IPS-20b (cell line): ENCODE results near the gene IFNL4.
"Not testable (repeated sequence)": the region's sequence is repeated elsewhere in the genome, so short reads cannot be mapped to it uniquely, and the experiment has no call there.

Experiments
- H3K27ac ChIP-seq: one replicate; pipeline ENCODE4 v1.5.1; 2013; ENCODE audit warnings: low read length
- H3K27me3 ChIP-seq: 2 replicates; pipeline ENCODE4 v1.6.1; 2013; ENCODE audit warnings: mild to moderate bottlenecking, low read length, inconsistent platforms; ENCODE audit not compliant: insufficient read depth
- H3K36me3 ChIP-seq: 2 replicates; pipeline ENCODE4 v1.6.1; 2013; ENCODE audit warnings: low read depth, mild to moderate bottlenecking, inconsistent platforms, low read length, moderate library complexity; ENCODE audit not compliant: insufficient read depth
- H3K4me1 ChIP-seq: 2 replicates; pipeline ENCODE4 v1.6.1; 2013; ENCODE audit warnings: mild to moderate bottlenecking, control low read depth, inconsistent platforms, low read length, moderate library complexity; ENCODE audit not compliant: insufficient read depth
- H3K4me3 ChIP-seq: 2 replicates; pipeline ENCODE4 v1.5.1; 2013; ENCODE audit warnings: mild to moderate bottlenecking, low read length, inconsistent platforms
- H3K9ac ChIP-seq: 2 replicates; pipeline ENCODE4 v1.6.1; 2013; ENCODE audit warnings: low read depth, mild to moderate bottlenecking, inconsistent platforms, low read length, moderate library complexity
- H3K9me3 ChIP-seq: 2 replicates; pipeline ENCODE4 v1.6.1; 2013; ENCODE audit warnings: mild to moderate bottlenecking, low read depth, low read length, inconsistent platforms; ENCODE audit not compliant: insufficient read depth

The IFNL4 gene

DNA sequence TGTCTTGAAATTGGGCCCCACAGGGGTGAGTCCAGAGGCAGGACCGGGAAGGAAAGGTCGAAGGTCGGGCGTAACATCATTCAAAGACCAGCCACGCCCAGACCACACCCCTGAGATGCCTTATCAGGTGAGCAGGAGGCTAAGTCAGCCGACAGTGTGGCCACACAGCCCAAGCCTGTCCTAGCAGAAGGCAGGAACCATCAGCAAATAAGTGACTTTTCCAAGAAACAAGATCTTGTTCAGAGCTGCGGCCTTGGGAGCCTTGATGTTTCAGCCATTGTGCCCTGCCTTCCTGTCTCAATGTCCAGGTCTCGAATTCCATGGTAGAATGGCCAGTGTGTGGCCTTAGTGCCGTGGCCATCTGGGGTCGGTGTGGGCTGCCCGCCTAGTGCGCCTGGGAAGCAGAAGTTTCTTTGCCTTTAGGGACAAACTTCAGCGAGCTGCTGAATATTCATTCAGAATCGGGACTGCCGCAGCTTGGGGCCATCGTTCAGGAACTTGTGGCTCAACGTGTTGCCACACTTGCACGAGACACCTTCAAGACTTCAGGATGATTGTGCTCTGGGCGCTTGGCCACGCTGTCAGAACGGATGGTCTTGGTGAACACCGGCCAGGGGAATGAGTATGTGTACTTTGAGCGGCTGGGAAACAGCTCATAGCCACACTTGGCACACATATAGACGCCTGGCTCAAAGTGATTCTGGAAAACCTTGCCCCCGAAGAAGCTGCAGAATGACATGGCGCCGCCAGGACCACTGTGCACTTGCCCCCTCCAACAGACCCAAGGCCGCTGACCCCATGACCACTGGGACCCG, 6.1 kb upstream of the IFNL4 start:
- H3K27ac ChIP-seq, result no peak overlapping the region
- H3K36me3 ChIP-seq, result no peaks in the 10 kb centered on the region
- H3K9ac ChIP-seq, result no peak overlapping the region
- no peak overlapping the region for H3K4me3 ChIP-seq
- H3K4me1 ChIP-seq, result no peaks in the 10 kb centered on the region
- H3K9me3 ChIP-seq, result no peaks in the 10 kb centered on the region
- H3K27me3 ChIP-seq, result peaks cover 53% of the 10 kb centered on the region

GRCh38 chr19:39253374-39254149, 4.9 kb upstream of the IFNL4 start:
- Histone ChIP-seq H3K27me3 (peaks cover 60% of the 10 kb centered on the region), H3K4me3 (no peak overlapping the region), H3K9me3 (no peaks in the 10 kb centered on the region), H3K9ac (no peak overlapping the region), H3K36me3 (no peaks in the 10 kb centered on the region), H3K27ac (no peak overlapping the region), H3K4me1 (no peaks in the 10 kb centered on the region)

GRCh38 chr19:39252458-39252857, 3.8 kb upstream of the IFNL4 start:
- Histone ChIP-seq H3K4me1 (no peaks in the 10 kb centered on the region), H3K9ac (no peak overlapping the region), H3K9me3 (no peaks in the 10 kb centered on the region), H3K27ac (no peak overlapping the region), H3K4me3 (no peak overlapping the region), H3K27me3 (peaks cover 71% of the 10 kb centered on the region), H3K36me3 (no peaks in the 10 kb centered on the region)

DNA sequence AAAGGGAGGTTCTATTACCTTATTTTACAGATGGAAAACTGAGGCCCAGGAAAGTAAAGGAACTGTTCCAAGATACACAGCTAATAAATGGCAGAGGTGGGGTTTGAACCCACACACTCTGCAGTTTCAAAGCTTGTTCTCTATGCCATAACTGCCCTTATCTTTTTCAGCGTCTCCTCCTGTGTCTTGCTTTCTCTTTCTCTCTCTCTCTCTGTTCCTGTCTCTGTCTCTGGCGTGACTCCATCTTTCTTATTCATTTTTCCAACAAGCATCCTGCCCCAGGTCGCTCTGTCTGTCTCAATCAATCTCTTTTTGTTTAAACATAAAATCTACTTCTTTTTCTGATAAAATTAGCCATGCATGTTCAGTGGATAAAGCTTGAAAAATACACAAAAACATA, 3.2 kb upstream of the IFNL4 start:
- peaks cover 78% of the 10 kb centered on the region for H3K27me3 ChIP-seq
- H3K27ac ChIP-seq, result no peak overlapping the region
- no peak overlapping the region for H3K9ac ChIP-seq
- H3K36me3 ChIP-seq, result no peaks in the 10 kb centered on the region
- H3K9me3 ChIP-seq, result no peaks in the 10 kb centered on the region
- no peak overlapping the region for H3K4me3 ChIP-seq
- H3K4me1 ChIP-seq, result no peaks in the 10 kb centered on the region

- peaks cover 77% of the 10 kb centered on the region for H3K27me3 ChIP-seq
- no peaks in the 10 kb centered on the region for H3K9me3 ChIP-seq
- no peaks in the 10 kb centered on the region for H3K36me3 ChIP-seq
- H3K4me3 ChIP-seq, result no peak overlapping the region
- H3K27ac ChIP-seq, result no peak overlapping the region
- H3K4me1 ChIP-seq, result no peaks in the 10 kb centered on the region
- no peak overlapping the region for H3K9ac ChIP-seq
These were observed 2.4 kb upstream of the IFNL4 start for GRCh38 chr19:39251081-39251480.

DNA sequence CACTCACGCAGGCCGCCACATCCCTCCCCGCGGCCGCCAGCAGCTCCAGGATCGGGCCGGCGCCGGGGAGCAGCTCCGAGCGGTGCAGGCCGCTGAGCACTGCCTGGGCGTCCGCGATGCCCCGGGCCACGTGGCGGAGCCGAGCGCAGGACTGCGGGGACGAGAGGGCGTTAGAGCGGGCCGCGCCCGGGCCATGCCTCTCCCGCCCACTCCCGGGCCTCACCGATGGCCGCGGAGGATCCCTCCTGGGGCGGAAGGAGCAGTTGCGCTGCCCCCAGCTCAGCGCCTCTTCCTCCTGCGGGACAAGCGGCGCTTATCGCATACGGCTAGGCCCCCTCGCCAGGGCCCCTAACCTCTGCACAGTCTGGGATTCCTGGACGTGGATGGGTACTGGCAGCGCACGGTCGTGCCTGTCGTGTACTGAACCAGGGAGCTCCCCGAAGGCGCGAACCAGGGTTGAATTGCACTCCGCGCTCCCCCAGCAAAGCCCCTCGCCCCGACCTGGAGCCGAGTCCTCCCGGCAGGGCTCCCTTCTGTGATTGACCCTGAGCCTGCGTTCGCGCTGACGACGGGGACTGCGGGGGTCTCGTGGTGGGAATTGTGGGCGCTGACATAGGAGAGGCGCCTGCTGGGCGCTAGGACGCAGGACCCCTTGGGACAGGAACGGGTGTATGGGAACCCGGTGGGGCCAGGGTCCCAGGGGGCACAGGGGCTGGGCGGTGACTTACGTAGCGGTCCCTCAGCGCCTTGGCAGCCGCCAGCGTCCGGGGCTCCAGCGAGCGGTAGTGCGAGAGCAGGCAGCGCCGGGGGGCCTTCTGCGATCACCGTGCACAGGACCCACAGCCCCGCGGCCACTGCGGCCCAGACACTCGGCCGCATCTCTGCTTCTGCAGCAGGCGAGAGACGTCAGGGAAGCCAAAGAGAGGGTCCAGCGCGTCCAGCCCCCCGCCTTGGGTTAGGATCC, 673 bp downstream of the IFNL4 start:
- Histone ChIP-seq H3K27ac (no peak overlapping the region), H3K9me3 (no peaks in the 10 kb centered on the region), H3K4me3 (peak overlapping the region; percentile 43; the same call in 1 of the 2 replicates), H3K9ac (no peak overlapping the region), H3K4me1 (no peaks in the 10 kb centered on the region), H3K27me3 (peaks cover 72% of the 10 kb centered on the region), H3K36me3 (no peaks in the 10 kb centered on the region)

- H3K9ac ChIP-seq, result no peak overlapping the region
- H3K9me3 ChIP-seq, result no peaks in the 10 kb centered on the region
- H3K27ac ChIP-seq, result no peak overlapping the region
- H3K4me3 ChIP-seq, result peak overlapping the region; percentile 43; the same call in 1 of the 2 replicates
- H3K4me1 ChIP-seq, result no peaks in the 10 kb centered on the region
- no peaks in the 10 kb centered on the region for H3K36me3 ChIP-seq
- peaks cover 63% of the 10 kb centered on the region for H3K27me3 ChIP-seq
These were observed 1.5 kb downstream of the IFNL4 start for GRCh38 chr19:39246951-39247669.

DNA sequence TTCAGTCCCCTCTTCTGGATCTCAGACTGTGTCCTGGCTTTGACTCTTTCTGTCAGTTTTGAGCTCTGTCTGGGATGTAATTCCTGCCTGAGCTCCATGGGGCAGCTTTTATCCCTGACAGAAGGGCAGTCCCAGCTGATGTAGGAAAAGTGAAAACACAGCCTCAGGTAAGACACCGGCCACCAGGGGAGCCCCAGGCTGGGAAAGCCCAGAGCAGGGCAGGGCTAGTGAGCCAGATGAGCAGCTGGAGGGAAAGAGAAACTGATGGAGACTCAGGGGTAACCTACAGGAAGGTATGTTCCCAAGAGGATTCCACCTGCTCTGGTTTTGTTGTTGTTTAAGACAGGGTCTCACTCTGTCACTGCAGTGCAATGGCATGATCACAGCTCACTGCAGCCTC, 3.5 kb downstream of the IFNL4 start:
- not testable (repeated sequence) for H3K27ac ChIP-seq, H3K36me3 ChIP-seq, H3K9ac ChIP-seq, H3K4me1 ChIP-seq, H3K9me3 ChIP-seq, H3K4me3 ChIP-seq
- H3K27me3 ChIP-seq, result peaks cover 45% of the 10 kb centered on the region

DNA sequence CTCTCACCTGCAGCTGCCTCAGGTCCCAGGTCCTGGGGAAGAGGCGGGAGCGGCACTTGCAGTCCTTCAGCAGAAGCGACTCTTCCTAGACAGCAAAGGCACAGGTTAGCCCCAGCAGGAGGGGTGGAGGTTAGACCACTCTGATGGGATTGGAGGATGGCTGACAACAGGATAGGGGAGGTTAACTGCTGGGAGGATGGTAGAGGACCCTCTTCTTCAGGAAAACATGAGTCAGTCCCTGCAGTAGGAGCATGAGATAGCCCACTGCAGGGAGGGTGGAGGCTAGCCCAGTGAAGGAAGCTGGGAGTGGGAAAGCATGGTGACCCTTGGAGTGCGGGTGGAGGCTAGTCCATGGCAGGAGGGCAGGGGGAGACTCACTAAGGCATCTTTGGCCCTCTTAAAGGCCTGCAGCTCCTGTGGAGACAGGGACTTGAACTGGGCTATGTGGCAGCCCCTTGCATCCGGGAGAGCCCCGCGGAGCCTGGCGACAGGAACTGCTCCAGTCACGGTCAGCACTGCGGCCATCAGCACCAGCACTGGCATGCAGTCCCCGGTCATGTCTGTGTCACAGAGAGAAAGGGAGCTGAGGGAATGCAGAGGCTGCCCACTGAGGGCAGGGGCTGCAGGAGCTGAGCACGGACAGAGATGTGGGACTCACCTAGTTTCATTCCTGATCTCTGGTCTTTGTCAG, 4.1 kb downstream of the IFNL4 start, which contains the start of gene IFNL3:
TSS of gene IFNL3 (minus strand) at position 597 of the 691 bp plus-strand sequence. CDS start at position 558, 39 bp downstream.
- H3K9me3 ChIP-seq, H3K4me1 ChIP-seq, H3K9ac ChIP-seq, H3K4me3 ChIP-seq, H3K36me3 ChIP-seq, H3K27ac ChIP-seq: not testable (repeated sequence)
- H3K27me3 ChIP-seq, result peaks cover 39% of the 10 kb centered on the region

DNA sequence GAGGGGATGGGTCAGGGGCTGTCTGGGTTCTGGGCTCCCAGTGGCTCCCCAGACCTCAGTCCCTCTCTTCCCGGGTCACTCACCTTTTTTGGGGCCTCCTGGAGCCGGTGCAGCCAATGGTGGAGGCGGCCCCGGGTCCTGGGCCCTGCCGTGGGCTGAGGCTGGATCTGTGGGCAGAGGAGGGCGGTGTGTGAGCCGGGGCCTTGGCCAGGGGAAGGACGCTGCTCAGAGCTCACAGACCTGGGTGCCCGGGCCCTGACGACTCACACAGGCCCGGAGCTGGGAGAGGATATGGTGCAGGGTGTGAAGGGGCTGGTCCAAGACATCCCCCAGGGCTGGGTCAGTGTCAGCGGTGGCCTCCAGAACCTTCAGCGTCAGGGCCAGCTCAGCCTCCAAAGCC, 4.9 kb downstream of the IFNL4 start:
- peaks cover 37% of the 10 kb centered on the region for H3K27me3 ChIP-seq
- H3K9me3 ChIP-seq, H3K4me1 ChIP-seq, H3K27ac ChIP-seq, H3K4me3 ChIP-seq, H3K36me3 ChIP-seq, H3K9ac ChIP-seq: not testable (repeated sequence)
